ENCODE results near the gene SCN11A.
"Not testable (repeated sequence)": the region's sequence is repeated elsewhere in the genome, so short reads cannot be mapped to it uniquely, and the experiment has no call there.

The SCN11A gene

GRCh38 chr3:39065197-39065596, 13.5 kb upstream of the SCN11A start:
- peak; percentile 6 for DNase-seq (ENCODE audit: low read depth)

- peak; percentile 25 for DNase-seq (ENCODE audit: low read depth)
Measured at GRCh38 chr3:39064646-39065045, 12.9 kb upstream of the SCN11A start.

- DNase-seq (ENCODE audit: low read depth), result no peak
Measured at GRCh38 chr3:39063143-39063542, 11.4 kb upstream of the SCN11A start.

GRCh38 chr3:39062180-39062579, 10.4 kb upstream of the SCN11A start:
- DNase-seq (ENCODE audit: low read depth), result no peak

- DNase-seq (ENCODE audit: low read depth), result not testable (repeated sequence)
Measured at GRCh38 chr3:39061228-39061627, 9.5 kb upstream of the SCN11A start.

GRCh38 chr3:39056151-39056550, 4.4 kb upstream of the SCN11A start:
- DNase-seq (ENCODE audit: low read depth), result no peak

GRCh38 chr3:39053696-39054095, 2.0 kb upstream of the SCN11A start:
- no peak for DNase-seq (ENCODE audit: low read depth)

- no peak for DNase-seq (ENCODE audit: low read depth)
Measured at GRCh38 chr3:39052583-39052982, 839 bp upstream of the SCN11A start.

- no peak for DNase-seq (ENCODE audit: low read depth)
Measured at GRCh38 chr3:39050029-39050428, 1.7 kb downstream of the SCN11A start.

GRCh38 chr3:39038165-39038564, 13.6 kb downstream of the SCN11A start:
- DNase-seq (ENCODE audit: low read depth), result peak; percentile 58

GRCh38 chr3:39029556-39029955, 22.2 kb downstream of the SCN11A start:
- no peak for DNase-seq (ENCODE audit: low read depth)

GRCh38 chr3:39028546-39028945, 23.2 kb downstream of the SCN11A start:
- DNase-seq (ENCODE audit: low read depth), result no peak

- no peak for DNase-seq (ENCODE audit: low read depth)
Measured at GRCh38 chr3:39025222-39025970, 26.3 kb downstream of the SCN11A start.

- no peak for DNase-seq (ENCODE audit: low read depth)
Measured at GRCh38 chr3:39024497-39024896, 27.2 kb downstream of the SCN11A start.

- DNase-seq (ENCODE audit: low read depth), result no peak
Measured at GRCh38 chr3:39022286-39022630, 29.5 kb downstream of the SCN11A start.

- no peak for DNase-seq (ENCODE audit: low read depth)
Measured at GRCh38 chr3:39021465-39022285, 30.1 kb downstream of the SCN11A start.

GRCh38 chr3:39021029-39021428, 30.7 kb downstream of the SCN11A start:
- no peak for DNase-seq (ENCODE audit: low read depth)

- DNase-seq (ENCODE audit: low read depth), result no peak
Measured at GRCh38 chr3:39019299-39019698, 32.4 kb downstream of the SCN11A start.

GRCh38 chr3:39015418-39015817, 36.3 kb downstream of the SCN11A start:
- DNase-seq (ENCODE audit: low read depth), result no peak

- no peak for DNase-seq (ENCODE audit: low read depth)
Measured at GRCh38 chr3:39013921-39014509, 37.7 kb downstream of the SCN11A start.

GRCh38 chr3:39013289-39013688, 38.5 kb downstream of the SCN11A start:
- no peak for DNase-seq (ENCODE audit: low read depth)

- no peak for DNase-seq (ENCODE audit: low read depth)
Measured at GRCh38 chr3:39011191-39011736, 40.5 kb downstream of the SCN11A start.

GRCh38 chr3:39005295-39005694, 46.4 kb downstream of the SCN11A start:
- DNase-seq (ENCODE audit: low read depth), result no peak

Data from GM04504 (cell line).